GM20431 (cell line): ENCODE measurements around the gene BRAT1.

Source experiments
- in situ Hi-C: fragments of 300-500 bp; cut with MseI, MboI; formaldehyde crosslinking; loops from one replicate; pipeline ENCODE4 v1.15.0; 2020; ENCODE audit warnings: low sequenced_read_pairs; ENCODE audit not compliant: unreplicated experiment

BRAT1 gene

GRCh38 chr7:2517026-2517425 lies 38.3 kb downstream of the BRAT1 start:
- in situ Hi-C loops, result no loop called here

GRCh38 chr7:2516194-2516555 lies 39.1 kb downstream of the BRAT1 start:
- in situ Hi-C loops, result no loop called here

GRCh38 chr7:2515424-2516193 lies 39.7 kb downstream of the BRAT1 start:
- in situ Hi-C loops, result no loop called here

- in situ Hi-C loops, result no loop called here
Measured at GRCh38 chr7:2514473-2515423, 40.6 kb downstream of the BRAT1 start.

- in situ Hi-C loops, result no loop called here
Measured at GRCh38 chr7:2513702-2514101, 41.6 kb downstream of the BRAT1 start.

- in situ Hi-C loops, result no loop called here
Measured at GRCh38 chr7:2512713-2513112, 42.6 kb downstream of the BRAT1 start.

- in situ Hi-C loops, result no loop called here
Measured at GRCh38 chr7:2512179-2512661, 43.1 kb downstream of the BRAT1 start.

- in situ Hi-C loops, result no loop called here
Measured at GRCh38 chr7:2511769-2512168, 43.6 kb downstream of the BRAT1 start.

- in situ Hi-C loops, result no loop called here
Measured at GRCh38 chr7:2510909-2511768, 44.2 kb downstream of the BRAT1 start.

GRCh38 chr7:2510130-2510776 lies 45.1 kb downstream of the BRAT1 start:
- in situ Hi-C loops, result no loop called here

- in situ Hi-C loops, result no loop called here
Measured at GRCh38 chr7:2509298-2509906, 45.9 kb downstream of the BRAT1 start.

- in situ Hi-C loops, result no loop called here
Measured at GRCh38 chr7:2508327-2509215, 46.8 kb downstream of the BRAT1 start.

- in situ Hi-C loops, result no loop called here
Measured at GRCh38 chr7:2507917-2508306, 47.4 kb downstream of the BRAT1 start.

GRCh38 chr7:2507208-2507916 lies 48.0 kb downstream of the BRAT1 start:
- in situ Hi-C loops, result no loop called here

GRCh38 chr7:2505401-2505800 lies 49.9 kb downstream of the BRAT1 start:
- in situ Hi-C loops, result no loop called here

GRCh38 chr7:2504889-2505375 lies 50.4 kb downstream of the BRAT1 start:
- in situ Hi-C loops, result no loop called here

GRCh38 chr7:2504128-2504888 lies 51.0 kb downstream of the BRAT1 start:
- in situ Hi-C loops, result no loop called here
